Esophagus muscularis mucosa (tissue), 4 donors: ENCODE data around the gene TP63. TPM values are rescaled to one million over a fixed set of nuclear protein-coding genes. Genes with fewer than 3 reads are reported as not detected.

Experiments used
- DNase-seq: peaks from one replicate; pipeline ENCODE4 v3.0.0-alpha.2; 2017; ENCODE audit errors: extremely low spot score
- H3K27ac ChIP-seq, 4 donors: fragments of 200-600 bp; sonication (generic); replicated peaks in 1 of 4; 1 replicate in 3 of 4; 2 replicates in 1 of 4; pipeline ENCODE4 v1.5.1; 2016 to 2019; ENCODE audit warnings: mild to moderate bottlenecking in 1 of 4
- H3K27me3 ChIP-seq, 4 donors: fragments of 200-600 bp; sonication (generic); one replicate each; pipeline versions ENCODE4 v1.5.1 to v1.6.0; 2016 to 2019
- H3K36me3 ChIP-seq, 4 donors: fragments of 200-600 bp; sonication (generic); one replicate each; pipeline ENCODE4 v1.5.1; 2016 to 2019
- H3K4me1 ChIP-seq, 4 donors: fragments of 200-600 bp; sonication (generic); one replicate each; pipeline ENCODE4 v1.5.1; 2016 to 2019
- H3K4me3 ChIP-seq, 4 donors: fragments of 200-600 bp; sonication (generic); 1 replicate in 2 of 4; 2 replicates in 2 of 4; pipeline ENCODE4 v1.5.1; 2016 to 2019; ENCODE audit warnings: mild to moderate bottlenecking in 4 of 4, moderate library complexity in 1 of 4
- H3K9me3 ChIP-seq, 4 donors: fragments of 200-600 bp; sonication (generic); 1 replicate in 3 of 4; 2 replicates in 1 of 4; pipeline ENCODE4 v1.5.1; 2016 to 2019
- CTCF ChIP-seq, 3 experiments: fragments of 200-600 bp in 2 of 3; fragments of 450-650 bp in 1 of 3; sonication (generic) in 2 of 3; IDR thresholded peaks; one replicate each; pipeline ENCODE4 v1.5.1; 2017 to 2019; ENCODE audit warnings: antibody characterized with exemption in 3 of 3, mild to moderate bottlenecking in 2 of 3, moderate library complexity in 1 of 3
- EP300 ChIP-seq: sonication (generic); formaldehyde crosslinking; IDR thresholded peaks from one replicate; pipeline ENCODE4 v1.6.1; 2017; ENCODE audit warnings: antibody characterized with exemption
- POLR2A ChIP-seq: fragments of 450-650 bp; IDR thresholded peaks from one replicate; pipeline ENCODE4 v1.6.1; 2017; ENCODE audit warnings: antibody characterized with exemption, moderate library complexity, mild to moderate bottlenecking, low read depth
- POLR2AphosphoS5 ChIP-seq, 2 donors: sonication (generic); formaldehyde crosslinking; IDR thresholded peaks; one replicate each; pipeline ENCODE4 v1.6.1; 2017; ENCODE audit warnings: antibody characterized with exemption in 2 of 2
- WGBS: methylation state at CpG from one replicate; pipeline ENCODE4 v1.1.5; 2018; 5-methylcytosine and 5-hydroxymethylcytosine counted together
- intact Hi-C: fragments of 100-400 bp; cut with DNase I; formaldehyde crosslinking; loops from one replicate; pipeline ENCODE4 v1.15.1; 2023
- total RNA-seq, 4 donors: library from RNA; depleted of rRNA; stranded (reverse); fragments of >200 nt; gene quantifications; one replicate each; pipeline versions ENCODE4 v1.1.0 to v1.2.1, GENCODE V29; 2016

Gene TP63
- total RNA-seq, 4 donors from 2014 or later: under 0.01 to 0.34 (median 0.21) TPM

GRCh38 chr3:189779166-189779565 is 148.0 kb downstream of the TP63 start:
- TF ChIP-seq POLR2AphosphoS5 (IDR thresholded peaks at IDR 0.05) (no peak), EP300 (no peak), CTCF (IDR thresholded peaks at IDR 0.05) (no peak), POLR2A (no peak)
- Histone ChIP-seq H3K9me3 (no peaks in the 10 kb centered on the region), H3K27me3 (no peaks in the 10 kb centered on the region), H3K4me1 (no peaks in the 10 kb centered on the region), H3K27ac (no peak overlapping the region), H3K4me3 (no peak overlapping the region), H3K36me3 (no peaks in the 10 kb centered on the region)
- 85% methylated on average over 3 of the region's 3 CpGs for WGBS
- intact Hi-C loops: no loop called here
- DNase-seq: no peak

GRCh38 chr3:189780546-189781270 is 149.5 kb downstream of the TP63 start:
- no peaks in the 10 kb centered on the region for H3K36me3 ChIP-seq
- intact Hi-C loops: no loop called here
- 81% methylated on average over 6 of the region's 6 CpGs for WGBS

GRCh38 chr3:189781415-189781814 is 150.2 kb downstream of the TP63 start:
- Histone ChIP-seq H3K4me1 (no peaks in the 10 kb centered on the region), H3K27me3 (no peaks in the 10 kb centered on the region), H3K9me3 (no peaks in the 10 kb centered on the region), H3K4me3 (no peak overlapping the region), H3K27ac (no peak overlapping the region), H3K36me3 (no peaks in the 10 kb centered on the region)
- TF ChIP-seq CTCF (IDR thresholded peaks at IDR 0.05) (no peak), POLR2AphosphoS5 (IDR thresholded peaks at IDR 0.05) (no peak), POLR2A (no peak), EP300 (no peak)
- no peak for DNase-seq
- WGBS: 81% methylated on average over 6 of the region's 6 CpGs
- intact Hi-C loops: no loop called here

More at GRCh38 chr3:189780546-189781270, 149.5 kb downstream of the TP63 start:
- H3K9me3 ChIP-seq: no peaks in the 10 kb centered on the region
- H3K27me3 ChIP-seq: no peaks in the 10 kb centered on the region
- no peak for TF ChIP-seq POLR2AphosphoS5 (IDR thresholded peaks at IDR 0.05)
- no peak for TF ChIP-seq CTCF (IDR thresholded peaks at IDR 0.05)
- no peak for TF ChIP-seq POLR2A
- TF ChIP-seq EP300: no peak
- no peaks in the 10 kb centered on the region for H3K4me1 ChIP-seq
- no peak overlapping the region for H3K4me3 ChIP-seq
- H3K27ac ChIP-seq: no peak overlapping the region
- no peak for DNase-seq

- no peaks in the 10 kb centered on the region for H3K36me3 ChIP-seq
- intact Hi-C loops: no loop called here
- no peaks in the 10 kb centered on the region for H3K9me3 ChIP-seq
- H3K27me3 ChIP-seq: no peaks in the 10 kb centered on the region
- no peak for DNase-seq
- WGBS: 94% methylated on average over 8 of the region's 8 CpGs
- no peak overlapping the region for H3K27ac ChIP-seq
- no peak overlapping the region for H3K4me3 ChIP-seq
- TF ChIP-seq CTCF (IDR thresholded peaks at IDR 0.05) (no peak), POLR2AphosphoS5 (IDR thresholded peaks at IDR 0.05) (no peak), EP300 (no peak), POLR2A (no peak)
- H3K4me1 ChIP-seq: no peaks in the 10 kb centered on the region
Measured at GRCh38 chr3:189786479-189787064, 155.4 kb downstream of the TP63 start.

- H3K4me1 ChIP-seq: no peaks in the 10 kb centered on the region
- no peaks in the 10 kb centered on the region for H3K27me3 ChIP-seq
- H3K9me3 ChIP-seq: no peaks in the 10 kb centered on the region
- no peak for DNase-seq
- no peaks in the 10 kb centered on the region for H3K36me3 ChIP-seq
- H3K4me3 ChIP-seq: no peak overlapping the region
- TF ChIP-seq POLR2AphosphoS5 (IDR thresholded peaks at IDR 0.05): no peak
- TF ChIP-seq CTCF (IDR thresholded peaks at IDR 0.05): no peak
- no peak for TF ChIP-seq EP300
- no peak for TF ChIP-seq POLR2A
- WGBS: 54% methylated on average over 3 of the region's 3 CpGs
- intact Hi-C loops: no loop called here
- no peak overlapping the region for H3K27ac ChIP-seq
Measured at GRCh38 chr3:189787191-189787590, 156.0 kb downstream of the TP63 start.
